Suppressor macrophage treated with lipopolysaccharide for 1 hour (primary cell): ENCODE data around the gene CAPN7.

Experiments
- DNase-seq, 3 donors: peaks; one replicate each; pipeline ENCODE4 v3.0.0-alpha.2; 2020 to 2022

Gene CAPN7

DNA sequence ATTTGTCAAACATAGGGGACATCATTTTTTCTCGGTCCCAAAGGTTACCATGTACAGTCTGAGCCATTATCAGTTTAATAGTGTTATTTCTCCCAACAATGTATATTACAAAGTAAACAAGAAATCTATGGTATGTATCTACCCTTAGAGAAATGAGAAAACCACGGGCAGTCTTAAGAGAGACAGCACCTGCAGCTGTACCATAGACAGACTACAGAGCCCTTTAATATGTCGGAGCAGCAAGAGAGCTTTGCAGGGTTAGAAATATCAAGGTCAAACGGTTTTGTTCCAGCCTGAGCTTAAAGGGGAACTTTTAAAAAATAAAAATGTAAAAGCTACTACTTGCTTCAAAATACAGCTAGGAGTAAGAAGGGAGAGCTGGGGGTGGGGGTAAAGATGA, 73.2 kb downstream of the CAPN7 start:
- no peak for DNase-seq

DNA sequence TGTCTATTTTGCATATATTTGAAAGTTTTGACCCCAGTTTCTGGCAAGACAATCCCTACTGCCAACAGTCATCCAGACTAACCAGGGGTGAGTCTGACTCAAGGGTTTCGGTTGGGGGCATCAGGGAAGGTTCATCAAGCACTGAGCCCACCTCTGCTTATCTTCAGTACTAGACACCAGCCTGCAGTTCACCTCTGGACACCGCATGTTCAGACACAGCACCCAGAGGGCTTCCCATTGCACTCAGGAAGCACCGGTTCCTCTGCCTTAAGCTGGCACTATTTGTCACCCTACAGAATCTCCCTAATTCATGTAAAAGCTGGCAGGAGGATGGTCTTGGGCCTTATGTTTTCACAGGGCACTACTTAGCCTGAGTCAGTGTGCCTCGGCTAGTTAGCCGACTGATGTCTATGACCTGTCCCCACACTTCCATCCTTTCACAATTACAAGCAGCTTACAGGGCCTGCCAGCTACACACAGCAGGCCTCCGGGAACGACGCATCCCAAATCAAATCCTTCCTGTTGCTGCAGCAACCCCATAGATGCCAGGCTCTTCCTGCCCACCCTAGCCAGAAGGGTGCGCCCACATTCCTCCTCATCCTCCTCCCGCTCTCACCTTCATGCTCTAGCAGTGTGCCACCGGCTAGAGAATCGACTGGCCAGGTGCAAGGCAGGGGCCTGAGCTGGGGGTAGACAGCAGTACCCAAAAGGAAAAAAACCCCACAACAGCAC, 73.8 kb downstream of the CAPN7 start:
- peak; percentile 51 to 62 (median 54) for DNase-seq

DNA sequence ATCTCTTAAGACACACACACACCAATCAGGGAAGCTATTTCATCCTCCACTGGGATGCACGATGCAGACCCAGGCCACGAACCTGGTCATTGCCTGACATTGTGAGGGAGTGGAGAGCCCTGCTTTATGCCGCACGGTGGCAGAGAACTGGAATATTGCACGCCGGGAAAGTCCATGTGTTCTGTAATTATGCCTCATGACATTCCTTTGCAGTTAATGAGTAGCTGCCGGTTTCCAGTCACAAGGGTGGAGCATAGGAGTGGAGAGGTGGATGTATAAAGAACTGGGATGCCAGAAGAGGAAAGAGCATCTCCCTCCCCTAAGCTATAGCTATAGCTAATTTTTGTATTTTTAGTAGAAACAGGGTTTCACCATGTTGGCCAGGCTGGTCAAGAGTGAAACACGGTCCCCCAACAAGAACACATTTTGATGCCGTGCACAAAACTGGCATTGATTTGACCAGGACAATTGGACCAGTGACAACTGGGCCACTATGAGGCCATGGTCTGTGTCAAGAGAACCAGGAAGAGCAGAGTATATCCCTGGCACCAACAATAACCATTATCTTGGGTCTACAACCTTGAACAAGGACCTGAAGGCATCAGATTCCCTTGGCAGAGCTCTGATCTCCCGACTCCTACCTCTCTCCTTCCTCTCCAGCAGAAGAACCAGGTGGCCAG, 74.9 kb downstream of the CAPN7 start:
- no peak for DNase-seq

DNA sequence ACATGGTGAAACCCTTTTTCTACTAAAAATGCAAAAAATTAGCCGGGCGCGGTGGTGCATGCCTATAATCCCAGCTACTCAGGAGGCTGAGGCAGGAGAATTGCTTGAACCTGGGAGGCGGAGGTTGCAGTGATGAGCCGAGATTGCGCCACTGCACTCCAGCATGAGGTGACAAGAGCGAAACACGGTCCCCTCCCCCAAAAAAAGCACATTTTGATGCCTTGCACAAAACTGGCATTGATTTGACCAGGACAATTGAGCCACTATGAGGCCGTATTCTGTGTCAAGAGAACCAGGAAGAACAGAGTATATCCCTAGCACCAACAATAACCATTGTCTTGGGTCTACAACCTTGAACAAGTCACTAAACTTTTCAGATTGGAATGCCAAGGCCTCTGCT, 75.8 kb downstream of the CAPN7 start:
- DNase-seq, result no peak

DNA sequence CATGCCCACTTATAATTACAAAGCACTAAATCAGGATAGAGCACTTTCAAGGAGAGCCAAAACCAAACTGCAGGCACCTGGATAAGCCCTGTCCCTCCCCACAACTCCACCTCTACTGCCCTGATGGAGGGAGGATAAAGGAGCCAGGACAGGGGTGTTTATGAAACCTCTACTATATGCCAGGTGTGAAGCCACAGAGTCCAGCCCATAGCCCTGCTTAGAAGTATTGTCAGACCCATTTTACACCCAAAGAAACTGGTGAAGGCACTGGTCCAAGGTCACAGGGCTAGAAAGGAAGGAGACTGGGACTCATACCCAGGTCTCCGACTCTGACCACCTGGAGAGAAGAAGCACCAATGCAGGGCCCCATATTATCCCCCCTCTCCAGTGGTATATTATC, 77.7 kb downstream of the CAPN7 start:
- no peak for DNase-seq

DNA sequence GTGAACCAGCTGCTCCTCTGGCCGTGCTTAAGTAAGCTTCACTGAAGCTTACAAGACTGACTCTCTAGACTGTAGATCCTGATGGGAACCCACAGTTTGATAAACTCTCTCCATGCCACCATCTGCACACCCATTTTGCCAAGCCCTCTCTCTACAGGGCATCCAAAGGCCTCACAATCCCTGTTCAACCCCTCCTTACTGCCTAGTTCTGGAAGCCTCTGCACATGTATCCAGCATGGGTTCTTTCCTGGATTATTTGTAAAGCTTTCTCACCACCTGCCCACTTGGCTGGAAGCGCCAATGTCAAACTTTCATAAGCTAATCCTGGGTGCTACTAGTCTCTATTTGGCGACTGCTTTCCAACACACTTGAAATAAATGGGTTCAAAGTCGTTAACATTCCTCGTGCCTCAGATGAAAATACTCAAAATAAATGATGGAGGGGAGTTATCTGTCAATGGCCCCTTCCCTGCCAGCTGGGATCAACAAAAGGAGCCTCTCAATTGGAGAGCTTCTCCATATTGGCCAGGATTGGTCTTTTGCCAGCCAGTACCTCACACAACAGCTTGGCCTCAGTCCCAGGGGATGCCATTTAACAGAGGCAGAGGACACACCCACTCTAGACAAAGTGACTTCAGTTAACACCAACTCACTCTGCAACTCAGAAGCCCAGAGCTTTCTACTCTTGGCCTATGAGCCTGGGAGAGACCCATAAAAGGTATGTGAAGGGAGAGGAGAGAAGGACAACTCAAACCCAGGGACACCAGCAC, 78.3 kb downstream of the CAPN7 start:
- no peak for DNase-seq

DNA sequence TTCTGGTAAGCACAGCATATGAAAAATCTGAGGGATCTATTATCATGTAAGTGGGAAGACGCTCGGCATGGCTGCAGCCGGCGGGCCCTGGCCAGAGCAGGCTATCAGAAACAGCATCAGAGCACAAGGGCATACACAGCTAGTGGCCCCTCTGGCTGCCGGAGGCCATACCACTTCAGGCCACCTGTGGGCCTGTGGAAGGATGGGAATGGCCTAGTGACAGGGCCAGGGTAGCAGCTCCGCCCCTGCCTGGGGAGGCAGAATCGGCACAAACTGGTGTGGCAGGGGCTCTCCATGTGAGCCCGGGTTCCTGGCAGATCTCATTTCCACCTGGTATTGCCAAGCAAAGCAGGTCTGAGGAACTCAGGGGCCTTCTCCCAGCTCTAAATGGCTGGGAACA, 80.0 kb downstream of the CAPN7 start:
- no peak for DNase-seq

DNA sequence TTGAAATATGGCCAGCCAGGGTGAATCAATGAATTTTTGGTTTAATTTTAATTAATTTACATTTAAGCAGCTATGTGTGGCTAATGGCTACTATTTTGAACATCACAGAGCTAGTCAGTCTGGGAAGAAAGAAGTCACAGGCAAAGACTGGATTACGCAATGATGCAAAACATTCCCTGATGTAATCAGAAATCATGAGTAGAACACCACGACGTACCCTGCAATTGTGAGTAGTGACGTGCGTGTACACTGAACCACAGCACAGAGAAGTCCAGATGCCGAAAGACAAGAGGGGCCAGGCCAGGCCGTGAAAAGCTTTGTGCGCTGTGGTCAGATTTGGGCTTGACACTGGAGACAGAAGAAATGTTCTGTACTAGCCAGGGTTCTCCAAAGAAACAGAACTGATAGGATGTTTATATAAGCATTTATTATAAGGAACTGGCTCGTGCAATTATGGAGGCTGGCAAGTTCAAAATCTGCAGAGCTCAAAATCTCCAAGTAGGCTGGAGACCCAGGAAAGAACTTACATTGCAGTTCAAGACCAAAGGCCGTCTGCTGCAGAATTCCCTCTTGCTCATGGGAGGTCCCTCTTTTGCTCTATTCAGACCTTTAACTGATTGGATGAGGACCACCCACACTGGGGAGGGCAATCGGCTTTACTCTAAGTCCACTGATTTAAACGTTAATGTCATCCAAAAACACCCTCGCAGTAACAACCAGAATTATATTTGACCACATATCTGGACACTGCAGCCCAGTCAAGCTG, 81.7 kb downstream of the CAPN7 start:
- DNase-seq, result peak; percentile 89 to 98 (median 97)

DNA sequence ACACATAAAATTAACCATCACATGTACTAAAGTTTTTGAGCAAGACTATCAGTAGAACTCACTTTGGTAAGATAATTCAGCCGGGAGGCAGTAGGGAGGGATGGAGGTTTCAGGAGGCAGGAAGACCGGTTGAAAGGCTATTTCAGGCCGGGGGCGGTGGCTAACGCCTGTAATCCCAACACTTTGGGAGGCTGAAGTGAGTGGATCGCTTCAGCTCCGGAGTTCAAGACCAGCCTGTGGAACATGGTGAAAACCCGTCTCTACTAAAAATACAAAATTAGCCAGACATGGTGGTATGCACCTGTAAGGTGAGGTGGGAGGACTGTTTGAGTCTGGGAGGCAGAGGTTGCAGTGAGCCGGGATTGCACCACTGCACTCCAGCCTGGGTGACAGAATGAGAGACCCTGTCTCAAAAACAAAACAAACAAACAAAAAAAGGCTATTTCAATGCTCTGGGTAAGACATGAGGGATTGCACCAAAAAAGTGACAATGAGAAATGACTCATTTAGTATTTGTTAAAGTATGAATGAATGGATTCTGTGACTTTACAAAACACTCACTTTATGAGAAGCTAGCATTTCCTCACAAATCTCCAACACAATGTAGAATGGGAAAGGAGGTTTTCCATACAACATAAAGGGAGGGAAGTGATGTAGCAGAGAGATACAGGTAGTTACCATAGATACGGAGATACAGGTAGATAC, 82.4 kb downstream of the CAPN7 start:
- peak; percentile 32 to 78 (median 65) for DNase-seq

DNA sequence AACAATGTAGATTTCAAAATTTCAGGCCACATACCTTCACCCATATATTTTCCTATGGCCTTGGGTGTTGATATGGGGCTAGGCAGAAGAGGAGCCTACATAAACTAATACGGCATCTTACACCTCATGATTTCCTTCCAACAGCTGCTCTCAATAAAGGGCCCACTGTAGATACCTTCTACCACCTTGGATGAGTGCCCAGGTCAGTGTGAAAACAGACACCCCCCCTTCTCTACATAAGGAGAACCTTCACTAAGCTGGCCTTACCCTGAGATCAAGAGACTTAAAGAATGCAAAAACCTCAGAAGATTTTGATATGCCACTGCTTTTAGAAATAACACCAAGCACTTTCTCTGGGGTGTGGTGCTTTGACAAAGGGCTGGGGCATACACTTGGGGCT, 83.6 kb downstream of the CAPN7 start:
- no peak for DNase-seq

DNA sequence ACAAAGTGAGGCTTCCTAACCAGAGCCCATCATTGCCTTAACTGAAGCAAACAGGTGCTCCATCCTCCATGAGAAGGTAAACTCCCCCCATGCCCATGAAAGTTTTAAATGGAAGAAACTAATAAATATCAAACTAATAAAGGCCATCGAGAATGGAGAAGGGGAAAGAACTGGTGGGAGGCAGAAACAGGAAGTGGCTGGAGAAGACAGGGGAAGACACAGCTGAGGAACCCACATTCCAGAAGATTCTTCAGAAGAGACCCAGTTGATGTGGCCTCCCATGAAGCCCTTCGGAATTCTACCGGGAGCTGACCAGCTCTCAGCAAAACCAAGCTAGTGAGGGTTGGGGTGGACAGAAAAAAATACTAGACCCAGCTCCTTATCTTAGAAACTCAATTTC, 84.7 kb downstream of the CAPN7 start:
- peak; percentile 50 to 56 (median 54) for DNase-seq

DNA sequence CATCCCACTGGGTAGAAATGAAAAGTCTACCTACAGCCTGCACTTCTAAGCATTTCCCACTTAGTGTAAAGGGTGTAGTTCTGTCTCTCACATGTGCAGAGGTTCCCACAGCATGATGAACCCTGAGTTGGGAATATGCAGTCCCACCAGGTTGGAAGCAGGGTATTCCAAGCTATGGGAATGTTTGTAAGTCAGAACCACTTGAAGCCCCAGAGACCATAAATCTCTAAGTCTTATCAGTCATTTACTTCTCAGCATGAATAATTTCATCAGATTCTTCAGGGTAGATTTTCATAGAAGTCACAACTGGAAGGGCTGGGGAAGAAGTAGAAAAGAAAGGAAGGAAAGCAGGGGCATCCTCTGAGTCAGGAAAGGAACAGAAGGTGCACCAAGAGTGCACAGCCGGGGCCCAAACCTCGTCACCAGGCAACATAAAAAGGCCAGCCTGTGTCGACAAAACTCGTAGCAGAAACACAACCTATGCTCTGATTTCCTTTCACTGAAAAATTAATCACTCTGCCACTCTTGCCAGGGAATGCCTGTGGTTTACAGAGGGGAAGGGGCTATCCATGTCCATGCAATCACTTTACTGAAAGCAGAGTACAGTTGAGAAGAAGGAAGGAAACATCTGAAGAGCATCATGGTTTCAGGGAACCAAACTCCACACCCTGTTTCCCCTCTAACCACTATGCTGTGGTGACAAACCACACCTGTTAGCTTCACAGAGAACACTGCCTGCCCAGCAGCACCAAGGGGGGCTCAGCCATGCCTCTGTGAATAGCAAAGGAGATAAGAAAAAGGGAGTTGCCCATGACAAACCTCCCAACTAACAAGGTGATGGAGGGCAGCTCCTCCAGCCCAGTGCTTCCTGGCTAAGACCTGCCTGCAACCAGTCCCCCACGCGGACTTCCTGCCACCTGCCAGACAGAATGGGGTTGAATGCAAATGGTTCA, 85.8 kb downstream of the CAPN7 start:
- DNase-seq, result peak; percentile 60 to 80 (median 65)

DNA sequence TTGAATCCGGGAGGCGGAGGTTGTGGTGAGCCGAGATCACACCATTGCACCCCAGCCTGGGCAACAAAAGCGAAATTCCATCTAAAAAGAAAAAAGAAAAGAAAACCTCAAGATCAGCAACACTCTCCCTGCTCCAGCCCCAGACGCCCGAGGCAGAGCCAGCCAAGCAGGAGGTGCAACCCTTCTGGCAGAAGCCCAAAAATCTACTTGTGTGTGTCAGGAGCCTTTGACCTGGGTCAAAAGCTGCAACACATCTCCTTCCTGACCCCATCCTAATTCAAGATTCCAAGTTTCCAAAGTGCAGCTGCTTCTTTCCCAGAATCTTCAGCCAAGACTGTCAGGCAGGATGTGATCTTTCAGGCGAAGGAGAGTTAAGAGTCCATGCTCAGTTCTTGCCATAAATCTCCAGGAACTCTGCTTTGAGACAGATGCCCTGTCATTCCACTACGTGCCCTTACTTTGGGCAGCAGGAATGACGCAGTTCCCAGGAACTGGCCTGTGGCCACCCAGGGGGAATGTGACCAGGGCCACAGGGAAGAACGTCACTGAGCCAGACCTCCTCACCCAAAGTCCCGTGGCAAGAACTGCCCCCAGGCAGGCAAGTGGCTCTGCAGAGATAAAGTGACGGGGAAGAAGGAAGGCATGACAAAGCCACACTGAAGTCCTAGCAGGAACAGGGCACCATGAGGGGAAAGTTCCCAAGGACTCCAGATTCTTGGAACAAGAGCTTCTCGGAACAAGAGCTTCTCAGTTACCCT, 86.9 kb downstream of the CAPN7 start:
- DNase-seq, result peak in 2 of 3 donors; percentile 66 to 68

DNA sequence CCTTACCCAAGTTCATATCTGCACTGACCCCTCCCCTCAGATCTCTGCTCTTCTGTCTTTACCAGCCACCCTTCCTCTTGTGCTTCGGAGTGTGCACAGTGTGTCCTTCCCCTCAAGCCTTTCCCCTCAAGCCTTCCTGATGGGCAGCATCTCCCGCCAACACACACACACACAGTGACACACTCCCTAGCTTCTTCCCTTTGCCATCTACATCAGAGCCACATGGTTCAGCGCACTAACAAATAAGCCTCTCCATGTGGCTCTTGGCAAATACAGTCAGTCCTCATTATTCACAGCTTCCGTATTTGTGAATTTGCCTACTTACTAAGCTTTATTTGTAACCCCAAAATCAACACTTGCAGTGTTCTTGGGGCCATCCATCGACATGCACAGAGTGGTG, 88.9 kb downstream of the CAPN7 start:
- DNase-seq, result peak; percentile 91 to 95 (median 94)

DNA sequence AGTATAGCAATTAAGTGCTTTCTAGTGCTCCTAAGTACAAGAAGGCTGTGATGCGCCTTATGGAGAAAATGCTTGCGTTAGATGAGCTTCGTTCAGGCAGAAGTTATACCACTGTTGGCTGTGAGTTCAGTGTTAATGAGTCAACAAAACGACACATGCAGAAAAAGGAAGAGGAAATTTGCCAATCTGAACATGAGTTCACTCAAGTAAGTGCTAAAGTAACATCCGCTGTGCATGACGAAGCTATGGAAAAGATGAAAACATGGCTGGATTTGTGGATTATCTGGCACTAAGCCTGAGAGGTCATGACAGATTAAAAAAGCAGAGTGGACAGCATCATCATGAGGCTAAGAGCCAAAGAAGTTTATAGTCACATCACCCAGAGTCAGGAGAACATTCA, 89.5 kb downstream of the CAPN7 start:
- peak; percentile 87 to 99 (median 96) for DNase-seq

DNA sequence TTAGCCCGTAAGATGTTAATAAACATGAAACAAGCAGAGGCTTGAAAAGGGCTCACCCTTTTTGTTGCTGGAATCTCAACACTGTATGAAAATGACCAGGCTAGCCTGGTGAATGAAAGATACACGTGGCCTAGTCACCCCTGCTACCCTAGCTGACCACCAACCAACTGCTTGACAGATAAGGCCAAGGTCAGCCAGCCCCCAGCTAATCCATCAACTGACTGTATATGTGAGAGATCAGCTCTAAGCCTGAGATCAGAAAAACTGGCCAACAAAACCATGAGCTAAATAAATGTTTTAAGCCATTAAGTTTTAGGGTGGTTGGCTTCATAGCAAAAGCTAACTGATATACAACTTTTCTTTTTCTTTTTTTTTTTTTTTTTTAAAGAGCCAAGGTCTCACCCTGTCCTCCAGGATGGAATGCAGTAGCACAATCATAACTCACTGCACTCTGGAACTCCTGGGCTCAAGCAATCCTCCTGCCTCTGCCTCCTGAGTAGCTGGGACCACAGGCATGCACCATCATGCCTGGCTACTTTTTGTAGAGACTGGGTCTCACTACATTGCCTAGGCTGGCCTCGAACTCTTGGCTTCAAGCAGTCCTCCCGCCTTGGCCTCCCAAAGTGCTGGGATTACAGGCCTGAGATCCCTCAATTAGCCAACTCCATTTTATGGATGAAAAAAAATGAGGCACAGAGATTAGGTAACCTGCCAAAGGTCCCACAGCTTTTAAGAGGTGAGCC, 91.7 kb downstream of the CAPN7 start:
- DNase-seq, result no peak

DNA sequence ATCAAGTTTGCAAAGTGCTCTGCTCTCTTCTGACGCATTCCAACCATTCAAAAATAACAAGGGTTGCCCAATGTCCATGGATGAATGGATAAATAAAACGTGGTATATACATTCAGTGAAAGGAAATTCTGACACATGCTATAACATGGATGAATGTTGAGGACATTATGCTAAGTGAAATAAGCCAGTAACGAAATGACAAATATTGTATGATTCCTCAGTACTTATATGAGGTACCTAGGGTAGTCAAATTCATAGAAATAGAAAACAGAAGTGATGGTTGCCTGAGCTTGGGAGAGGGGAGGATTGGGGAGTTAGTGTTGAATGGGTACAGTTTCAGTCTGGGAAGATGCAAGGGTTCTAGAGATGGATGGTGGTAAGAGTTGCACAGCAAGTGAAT, 92.5 kb downstream of the CAPN7 start:
- DNase-seq, result no peak

DNA sequence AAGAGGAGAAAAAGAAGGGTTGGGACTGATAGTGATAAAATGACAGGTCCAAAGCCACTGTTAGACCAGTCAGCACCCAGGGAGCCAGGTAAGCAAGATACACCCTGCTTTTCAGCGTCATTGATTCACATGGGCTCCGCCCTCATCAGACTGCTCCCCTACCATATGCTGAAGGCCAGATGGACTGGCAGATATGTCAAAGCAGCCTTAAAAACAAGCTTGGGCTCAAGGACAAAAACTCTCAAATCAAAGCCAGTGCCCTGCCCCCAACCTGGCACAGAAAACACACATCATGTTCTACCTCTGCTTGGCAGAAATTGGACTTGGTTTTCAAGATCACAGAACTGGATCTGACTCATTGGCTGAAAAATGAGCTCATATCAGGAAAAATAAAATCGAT, 93.0 kb downstream of the CAPN7 start:
- DNase-seq, result peak in 1 of 3 donors; percentile 32

DNA sequence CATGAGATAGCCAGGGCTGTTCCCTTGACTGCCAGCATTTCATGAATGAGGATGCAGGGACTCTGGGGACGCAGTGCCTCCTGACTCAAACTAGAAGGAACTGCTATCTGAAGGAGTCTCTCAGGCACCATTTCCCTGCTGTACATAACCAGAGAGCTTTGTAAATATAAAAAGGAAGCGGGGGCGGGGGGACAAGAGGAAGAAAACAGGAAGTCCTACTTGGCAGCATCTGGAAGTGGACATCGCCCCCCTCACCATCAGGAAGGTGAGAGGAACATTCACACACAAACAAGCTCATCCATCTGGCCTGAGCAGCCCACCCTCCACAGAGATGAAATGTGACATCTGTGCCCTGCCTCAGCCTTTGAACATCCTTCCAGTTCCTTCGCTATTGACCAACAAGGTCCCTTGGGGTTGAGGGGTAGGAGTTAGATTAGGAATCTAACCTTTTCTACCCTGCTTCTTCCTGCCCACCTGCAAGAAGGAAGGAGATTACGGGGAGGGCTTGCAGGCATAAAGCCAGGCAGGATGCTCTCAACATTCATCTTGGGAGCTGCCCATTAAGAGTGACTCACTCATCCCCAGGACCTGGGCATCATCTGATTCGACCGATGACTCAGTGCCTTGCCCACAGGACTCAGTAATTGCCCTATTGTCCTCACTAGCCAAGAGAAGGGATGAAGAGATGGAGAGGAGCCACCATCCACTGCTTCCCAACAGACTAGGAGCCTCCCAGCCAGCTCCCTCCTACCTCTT, 94.5 kb downstream of the CAPN7 start:
- peak; percentile 89 to 94 (median 89) for DNase-seq
